Measurements from ENCODE around the gene ATAD3B.
"Not testable (repeated sequence)": the region's sequence is repeated elsewhere in the genome, so short reads cannot be mapped to it uniquely, and the experiment has no call there.

The ATAD3B gene

DNA sequence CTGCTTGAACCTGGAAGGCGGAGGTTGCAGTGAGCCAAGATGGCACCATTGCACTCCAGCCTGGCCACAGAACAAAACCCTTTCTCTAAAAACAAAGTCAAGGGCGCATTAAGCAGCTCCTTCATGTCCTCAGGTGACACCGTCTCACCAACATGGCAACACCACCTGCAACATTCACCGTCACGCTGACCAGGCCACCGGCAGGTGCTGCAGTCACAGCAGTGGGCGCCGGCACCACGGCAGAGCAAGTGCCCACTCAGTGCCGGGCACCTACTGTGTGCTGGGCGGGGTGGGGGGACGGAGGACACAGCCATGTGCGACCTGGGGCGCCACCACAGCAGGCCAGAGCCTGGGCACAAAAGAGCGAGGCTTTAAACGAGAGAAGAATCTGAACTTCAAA lies 12.1 kb downstream of the ATAD3B start:
- no peak for DNase-seq

DNA sequence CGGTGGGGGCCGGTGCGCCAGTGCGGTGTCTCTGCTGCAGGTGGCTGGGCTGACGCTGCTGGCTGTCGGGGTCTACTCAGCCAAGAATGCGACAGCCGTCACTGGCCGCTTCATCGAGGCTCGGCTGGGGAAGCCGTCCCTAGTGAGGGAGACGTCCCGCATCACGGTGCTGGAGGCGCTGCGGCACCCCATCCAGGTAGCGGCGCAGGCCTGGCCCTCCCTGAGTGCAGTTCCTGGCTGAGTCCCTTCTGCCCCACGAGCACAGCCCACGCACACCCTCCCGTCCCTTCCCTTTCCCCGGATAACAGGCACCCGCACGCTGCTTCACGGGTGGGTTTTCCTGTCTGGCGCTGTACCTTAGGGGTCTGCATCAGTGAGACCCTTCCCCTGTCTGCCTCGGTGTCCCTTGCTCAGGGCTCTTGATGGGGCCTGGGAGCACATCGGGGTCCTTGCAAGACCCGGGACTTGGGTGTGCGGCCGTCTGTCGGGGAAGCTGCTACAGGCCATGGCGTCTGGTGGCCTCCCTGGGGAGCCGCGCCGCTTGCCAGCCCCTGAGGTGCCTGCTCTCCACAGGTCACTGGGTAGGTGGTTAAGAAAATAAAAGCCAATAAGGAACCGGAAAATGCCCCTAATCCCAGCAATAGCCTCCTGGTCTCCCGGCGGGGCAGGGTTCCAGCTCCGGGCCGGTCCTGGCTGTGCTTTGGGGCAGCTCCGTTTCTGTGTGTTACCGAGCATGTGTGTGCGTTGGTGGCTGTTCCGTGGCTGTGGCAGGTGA lies 13.6 kb downstream of the ATAD3B start:
- DNase-seq: not testable (repeated sequence)

DNA sequence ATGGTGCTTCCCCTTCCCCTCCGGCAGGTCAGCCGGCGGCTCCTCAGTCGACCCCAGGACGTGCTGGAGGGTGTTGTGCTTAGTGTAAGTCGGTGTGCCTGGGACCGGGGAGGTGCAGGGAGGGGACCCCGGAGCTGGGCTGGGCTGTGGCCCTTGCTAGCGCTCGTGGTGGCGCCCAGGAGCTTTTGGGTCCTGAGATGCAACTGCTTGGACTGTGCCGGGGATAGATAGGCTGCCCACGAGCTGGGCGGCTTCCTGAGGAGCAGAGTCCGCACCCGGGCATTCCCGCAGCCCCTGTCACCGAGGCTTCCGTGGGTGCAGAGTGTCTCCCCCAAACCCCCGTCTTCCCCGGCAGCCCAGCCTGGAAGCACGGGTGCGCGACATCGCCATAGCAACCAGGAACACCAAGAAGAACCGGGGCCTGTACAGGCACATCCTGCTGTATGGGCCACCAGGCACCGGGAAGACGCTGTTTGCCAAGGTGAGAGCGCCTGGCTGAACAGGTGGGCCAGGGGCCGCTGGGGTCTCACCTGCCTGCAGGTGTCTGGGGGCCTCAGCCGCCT lies 14.3 kb downstream of the ATAD3B start:
- DNase-seq: not testable (repeated sequence)

DNA sequence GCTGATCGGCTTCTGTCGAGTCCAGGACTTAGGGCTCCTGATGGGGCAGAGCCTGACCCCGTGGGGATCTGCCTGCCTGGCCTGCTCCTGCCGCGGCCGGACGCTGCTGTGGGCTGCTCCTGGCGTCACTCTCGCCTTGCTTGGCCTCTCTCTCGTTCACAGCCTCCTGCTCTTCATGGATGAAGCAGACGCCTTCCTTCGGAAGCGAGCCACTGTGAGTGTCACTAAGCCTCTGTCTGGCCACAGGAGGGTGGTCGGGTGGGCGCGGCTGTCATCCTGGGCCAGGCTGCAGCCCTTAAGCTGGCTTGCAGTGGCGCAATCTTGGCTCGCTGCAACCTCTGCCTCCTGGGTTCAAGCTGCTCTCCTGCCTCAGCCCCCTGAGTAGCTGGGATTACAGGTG lies 16.1 kb downstream of the ATAD3B start:
- no peak for DNase-seq

DNA sequence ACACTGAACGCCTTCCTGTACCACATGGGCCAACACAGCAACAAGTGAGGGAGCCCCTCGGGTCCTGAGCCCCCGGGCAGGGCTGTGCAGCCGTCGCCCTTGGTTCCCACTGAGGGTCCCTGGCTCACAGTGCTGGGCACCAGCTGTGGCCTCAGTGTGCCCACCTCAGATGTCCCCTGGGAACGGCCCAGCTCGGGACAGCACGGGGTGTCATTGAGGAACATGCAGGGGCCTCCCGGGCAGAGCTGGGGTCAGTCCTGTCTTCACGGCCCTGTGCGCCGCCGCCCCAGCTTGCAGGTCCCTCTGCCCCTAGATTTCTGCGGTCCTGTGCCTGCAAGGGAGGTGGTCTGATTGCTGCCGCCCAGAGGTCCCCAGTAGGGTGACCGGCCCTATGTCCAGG lies 17.7 kb downstream of the ATAD3B start:
- DNase-seq: no peak

DNA sequence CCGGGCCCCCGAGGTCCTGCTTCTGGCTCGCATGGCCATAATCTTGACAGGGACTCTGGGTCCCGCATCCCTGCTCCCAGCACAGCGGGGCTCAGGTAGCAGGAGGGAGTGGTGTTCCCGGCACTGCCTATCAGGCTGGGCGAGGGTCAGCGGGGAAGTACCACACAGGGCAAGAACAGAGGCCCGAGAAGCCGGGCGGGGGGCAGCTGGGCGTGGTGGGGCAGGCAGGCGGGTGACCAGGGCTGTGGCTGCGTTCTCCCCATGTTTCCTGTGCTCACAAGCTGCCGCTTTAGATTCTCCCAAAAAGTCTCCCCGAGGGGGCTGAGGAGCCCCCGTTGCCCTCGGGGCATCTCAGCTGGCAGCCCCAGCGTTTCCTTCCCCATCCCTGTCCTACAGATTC lies 18.3 kb downstream of the ATAD3B start:
- no peak for DNase-seq

DNA sequence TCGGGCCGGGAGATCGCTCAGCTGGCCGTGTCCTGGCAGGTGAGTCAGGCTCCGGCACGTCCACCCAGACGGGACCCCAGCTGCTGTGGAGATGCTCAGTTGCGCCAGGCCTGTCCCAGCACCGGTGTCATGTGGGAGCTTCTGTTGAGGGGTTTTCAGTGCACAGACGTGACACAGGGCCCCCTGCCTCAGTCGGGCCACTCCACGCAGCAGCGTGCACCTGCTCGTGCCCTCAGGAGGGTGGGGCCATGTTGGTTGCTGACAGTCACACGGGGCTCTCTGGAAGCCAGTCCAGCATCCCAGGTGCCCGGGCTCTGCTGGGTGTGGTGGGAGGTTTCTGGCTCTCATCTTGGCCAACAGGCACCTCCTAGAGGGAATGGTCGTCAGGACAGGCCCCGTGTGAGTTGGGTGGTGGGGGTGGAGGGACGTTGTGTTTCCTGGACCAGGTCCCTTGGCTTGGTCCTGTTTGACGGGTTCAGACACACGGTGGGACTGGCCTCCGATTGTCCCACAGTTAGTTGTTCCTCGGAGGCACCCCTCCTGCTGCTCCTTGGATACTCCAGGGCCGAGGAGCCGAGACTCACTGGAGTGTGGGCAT lies 19.2 kb downstream of the ATAD3B start:
- DNase-seq: no peak

DNA sequence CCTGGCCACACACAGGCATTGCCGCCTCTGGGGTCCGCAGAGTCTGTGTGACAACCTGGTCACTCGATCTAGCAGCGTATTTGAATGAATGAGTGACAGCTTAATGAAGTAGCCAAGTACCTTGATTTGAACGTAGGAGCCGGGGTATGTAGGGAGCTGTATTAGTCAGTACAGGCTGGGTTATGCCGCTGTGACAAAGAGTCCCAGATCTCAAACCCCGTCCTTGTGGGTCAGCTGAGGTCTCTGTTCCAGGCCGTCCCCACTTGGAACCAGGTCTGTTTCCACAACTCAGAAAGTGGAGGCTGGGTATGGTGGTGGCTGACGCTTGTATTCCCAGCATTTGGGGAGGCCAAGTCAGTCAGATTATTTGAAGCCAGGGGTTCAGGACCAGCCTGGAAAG lies 20.0 kb downstream of the ATAD3B start:
- no peak for DNase-seq

DNA sequence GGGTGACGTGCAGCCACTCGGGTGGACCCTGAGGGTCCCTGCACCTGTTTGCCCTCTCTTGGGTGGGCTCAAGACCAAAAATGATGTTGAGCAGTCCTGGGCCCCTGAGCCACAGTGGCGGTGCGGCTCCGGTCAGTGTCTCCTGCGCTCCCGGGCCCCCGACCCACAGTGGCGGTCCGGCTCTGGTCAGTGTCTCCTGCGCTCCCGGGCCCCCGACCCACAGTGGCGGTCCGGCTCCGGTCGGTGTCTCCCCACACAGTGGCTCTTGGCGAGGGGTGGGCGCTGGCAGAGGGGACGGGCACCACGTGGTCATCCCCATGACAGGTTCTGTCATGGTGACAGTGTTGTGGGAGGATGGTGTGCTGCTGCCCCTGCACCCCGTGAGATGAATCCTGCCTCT lies 22.7 kb downstream of the ATAD3B start:
- not testable (repeated sequence) for DNase-seq

DNA sequence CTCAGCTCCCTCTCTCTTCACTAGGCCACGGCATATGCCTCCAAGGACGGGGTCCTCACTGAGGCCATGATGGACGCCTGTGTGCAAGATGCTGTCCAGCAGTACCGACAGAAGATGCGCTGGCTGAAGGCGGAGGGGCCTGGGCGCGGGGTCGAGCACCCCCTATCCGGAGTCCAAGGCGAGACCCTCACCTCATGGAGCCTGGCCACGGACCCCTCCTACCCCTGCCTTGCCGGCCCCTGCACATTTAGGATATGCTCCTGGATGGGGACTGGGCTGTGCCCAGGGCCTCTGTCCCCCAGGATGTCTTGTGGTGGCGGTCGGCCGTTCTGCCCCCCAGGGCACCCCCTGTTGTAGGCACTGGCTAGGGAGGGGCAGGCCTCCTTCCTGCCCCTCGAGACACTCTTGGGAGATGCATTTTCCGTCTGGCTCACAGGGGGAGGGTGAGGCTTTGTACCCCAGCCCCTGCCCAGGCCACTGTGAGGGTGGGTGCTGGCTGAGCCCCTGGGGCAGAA lies 24.0 kb downstream of the ATAD3B start:
- DNase-seq: not testable (repeated sequence)

DNA sequence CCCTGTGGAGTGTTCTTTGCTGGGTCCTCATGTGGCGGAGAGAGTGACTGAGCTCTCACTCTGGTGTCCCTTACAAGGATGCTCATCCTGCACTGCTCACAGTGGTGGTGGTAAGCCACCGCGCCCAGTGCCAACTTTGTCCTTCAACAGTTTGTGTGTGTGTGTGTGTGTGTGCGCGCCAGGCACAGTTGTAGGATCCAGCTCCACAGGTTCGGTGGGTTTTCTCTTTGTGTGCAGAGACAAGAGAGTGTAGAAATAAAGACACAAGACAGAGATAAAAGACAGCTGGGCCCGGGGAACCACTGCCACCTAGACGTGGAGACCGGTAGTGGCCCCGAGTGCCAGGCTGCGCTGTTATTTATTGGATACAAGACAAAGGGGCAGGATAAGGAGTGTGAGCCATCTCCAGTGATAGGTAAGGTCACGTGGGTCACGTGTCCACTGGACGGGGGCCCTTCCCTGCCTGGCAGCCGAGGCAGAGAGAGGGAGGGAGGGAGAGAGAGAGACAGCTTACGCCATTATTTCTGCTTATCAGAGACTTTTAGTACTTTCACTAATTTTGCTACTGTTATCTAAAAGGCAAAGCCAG lies 33.3 kb downstream of the ATAD3B start:
- peak; percentile 91 for DNase-seq

DNA sequence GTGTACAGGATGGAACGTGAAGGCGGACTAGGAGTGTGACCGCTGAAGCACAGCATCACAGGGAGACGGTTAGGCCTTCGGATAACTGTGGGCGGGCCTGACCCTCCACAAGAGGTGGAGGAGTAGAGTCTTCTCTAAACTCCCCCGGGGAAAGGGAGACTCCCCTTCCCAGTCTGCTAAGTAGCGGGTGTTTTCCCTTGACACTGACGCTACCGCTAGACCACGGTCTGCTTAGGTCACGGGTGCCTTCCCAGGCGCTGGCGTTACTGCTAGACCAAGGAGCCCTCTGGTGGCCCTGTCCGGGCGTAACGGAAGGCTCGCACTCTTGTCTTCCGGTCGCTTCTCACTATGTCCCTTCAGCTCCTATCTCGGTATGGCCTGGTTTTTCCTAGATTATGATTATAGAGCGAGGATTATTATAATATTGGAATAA lies 33.8 kb downstream of the ATAD3B start:
- peak; percentile 61 for DNase-seq

DNA sequence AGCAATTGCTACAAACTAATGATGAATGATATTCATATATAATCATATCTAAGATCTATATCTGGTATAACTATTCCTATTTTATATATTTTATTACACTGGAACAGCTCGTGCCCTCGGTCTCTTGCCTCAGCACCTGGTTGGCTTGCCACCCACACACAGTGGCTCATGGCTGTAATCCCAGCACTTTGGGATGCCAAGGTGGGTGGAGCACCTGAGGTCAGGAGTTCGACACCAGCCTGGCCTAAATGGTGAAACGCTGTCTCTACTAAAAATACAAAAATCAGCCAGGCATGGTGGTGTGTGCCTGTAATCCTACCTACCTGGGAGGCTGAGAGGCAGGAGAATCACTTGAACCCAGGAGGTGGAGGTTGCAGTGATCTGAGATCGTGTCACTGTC lies 34.2 kb downstream of the ATAD3B start:
- DNase-seq: not testable (repeated sequence)

DNA sequence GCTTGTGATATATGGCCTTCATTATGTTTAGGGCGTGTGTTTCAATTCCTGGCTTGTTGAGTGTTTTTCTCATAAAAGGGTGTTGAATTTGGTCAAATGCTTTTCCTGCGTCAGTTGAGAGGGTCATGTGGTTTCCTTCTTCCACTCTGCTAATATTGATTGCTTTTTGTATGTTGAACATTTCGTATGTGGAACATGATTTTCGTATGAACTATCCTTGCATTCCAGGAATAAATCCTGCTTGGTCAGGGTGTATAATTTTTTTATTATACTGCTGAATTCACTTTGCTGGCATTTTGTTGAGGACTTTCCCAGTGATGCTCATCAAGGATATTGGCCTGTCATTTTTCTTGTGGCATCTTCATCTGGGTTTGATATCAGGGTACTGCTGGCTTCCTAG lies 35.7 kb downstream of the ATAD3B start:
- DNase-seq: no peak

DNA sequence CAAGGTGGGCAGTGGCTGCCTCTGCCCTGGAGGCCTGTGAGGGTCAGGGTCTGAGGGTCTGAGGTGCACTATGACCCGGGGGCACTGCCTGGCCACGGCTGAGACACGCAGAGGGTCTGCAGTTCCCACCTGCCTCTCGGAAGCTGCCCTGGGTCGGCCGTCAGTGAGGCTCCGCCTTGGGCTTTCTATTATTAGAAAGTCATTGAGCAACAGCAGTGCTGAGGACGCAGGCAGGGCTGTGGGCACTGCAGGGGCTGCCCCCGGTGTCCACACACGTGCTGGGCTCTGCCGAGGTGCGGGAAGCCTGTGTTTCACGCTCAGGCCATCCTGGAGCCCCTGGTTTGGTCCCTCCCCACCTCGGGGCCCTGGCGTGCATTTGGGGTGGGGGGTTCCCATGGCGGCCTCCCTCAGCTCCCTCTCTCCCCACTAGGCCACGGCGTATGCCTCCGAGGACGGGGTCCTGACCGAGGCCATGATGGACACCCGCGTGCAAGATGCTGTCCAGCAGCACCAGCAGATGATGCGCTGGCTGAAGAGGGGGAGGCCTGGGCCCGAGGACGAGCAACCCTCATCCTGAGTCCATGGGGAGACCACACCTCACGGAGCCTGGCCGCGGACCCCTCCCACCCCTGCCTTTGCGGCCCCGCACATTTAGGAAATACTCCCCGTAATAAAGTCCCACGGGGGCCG lies 37.4 kb downstream of the ATAD3B start:
- DNase-seq: not testable (repeated sequence)

DNA sequence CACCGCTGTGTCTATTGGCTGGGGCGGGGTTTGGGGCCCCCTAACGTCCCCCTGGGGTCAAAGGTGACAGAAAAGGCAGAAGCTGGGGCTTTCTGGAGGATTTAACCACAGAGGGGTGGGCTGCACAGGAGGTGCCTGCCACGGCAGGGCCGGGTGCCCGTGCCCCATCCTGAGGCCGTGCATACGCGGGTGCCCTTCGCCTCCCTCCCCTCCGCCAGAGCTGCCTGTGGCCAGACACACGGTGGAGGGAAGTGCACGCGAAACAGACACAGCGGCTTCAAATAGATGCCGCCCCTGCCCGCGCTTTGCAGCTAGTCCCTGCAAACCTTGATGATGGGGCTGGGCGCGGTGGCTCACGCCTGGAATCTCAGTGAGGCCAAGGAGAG lies 37.9 kb downstream of the ATAD3B start:
- not testable (repeated sequence) for DNase-seq

DNA sequence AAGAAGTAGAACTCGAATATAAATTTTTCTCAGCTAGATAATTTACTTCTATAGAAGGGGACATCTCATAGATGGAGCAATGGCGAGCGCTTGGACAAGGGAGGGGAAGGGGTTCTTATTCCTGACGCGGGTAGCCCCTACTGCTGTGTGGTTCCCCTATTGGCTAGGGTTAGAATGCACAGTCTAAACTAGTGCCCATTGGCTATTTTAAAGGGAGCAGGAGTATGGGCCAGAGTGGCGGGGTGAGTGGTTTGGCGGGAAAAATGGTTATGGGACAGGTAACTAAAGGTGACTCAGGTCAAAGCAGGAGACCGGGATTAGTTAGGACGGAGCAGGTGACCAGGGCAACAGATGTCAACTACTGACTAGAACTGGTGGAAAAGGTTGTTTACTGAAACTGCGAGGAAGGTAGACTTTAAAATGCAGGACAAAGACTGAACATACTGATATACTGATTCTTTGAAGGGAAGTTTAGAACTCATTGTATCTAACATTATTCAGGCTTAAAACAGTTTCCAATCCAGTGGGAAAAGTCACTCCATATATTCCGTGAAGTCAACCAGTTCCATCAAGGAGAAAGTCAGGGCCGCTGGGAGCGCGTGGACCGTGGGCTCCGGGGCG lies 39.5 kb downstream of the ATAD3B start:
- DNase-seq: peak; percentile 78

DNA sequence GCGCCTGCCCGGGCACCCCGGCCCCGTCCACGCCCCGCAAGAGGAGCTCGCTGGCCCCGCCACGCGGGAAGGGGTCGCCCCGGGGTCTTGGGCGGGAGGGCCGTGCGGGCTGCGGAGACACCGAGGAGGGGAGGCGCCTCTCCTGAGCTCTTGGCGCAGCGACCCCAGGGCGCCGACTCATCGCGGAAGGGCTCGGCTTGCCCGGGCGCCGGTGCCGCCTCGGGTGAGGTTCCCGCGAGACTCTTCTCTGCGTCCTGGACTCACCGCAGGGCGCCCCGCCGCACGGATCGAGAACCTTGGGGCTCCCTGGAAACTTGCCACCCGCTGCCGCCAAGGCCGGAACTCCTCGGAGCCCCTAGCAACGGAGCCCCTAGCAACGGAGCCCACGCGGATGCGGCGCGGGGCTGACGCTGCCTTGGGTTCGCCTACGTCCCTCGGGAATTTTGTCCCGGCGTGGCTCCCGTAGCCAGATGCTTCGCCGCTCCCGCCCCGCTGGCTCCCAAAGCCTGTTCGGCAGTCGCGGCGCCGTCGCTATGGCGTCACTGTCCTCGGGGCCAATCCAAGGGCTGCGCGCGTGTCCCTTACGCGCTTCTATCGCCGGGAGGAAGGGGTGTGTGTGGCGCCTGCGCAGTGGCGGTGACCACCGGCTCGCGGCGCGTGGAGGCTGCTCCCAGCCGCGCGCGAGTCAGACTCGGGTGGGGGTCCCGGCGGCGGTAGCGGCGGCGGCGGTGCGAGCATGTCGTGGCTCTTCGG lies 40.1 kb downstream of the ATAD3B start, which contains the start of gene ATAD3A:
Gene ATAD3A (plus strand): TSS at position 630 of the 753 bp plus-strand sequence. CDS start 107 bp downstream, at position 737.
- peak; percentile 97 for DNase-seq

DNA sequence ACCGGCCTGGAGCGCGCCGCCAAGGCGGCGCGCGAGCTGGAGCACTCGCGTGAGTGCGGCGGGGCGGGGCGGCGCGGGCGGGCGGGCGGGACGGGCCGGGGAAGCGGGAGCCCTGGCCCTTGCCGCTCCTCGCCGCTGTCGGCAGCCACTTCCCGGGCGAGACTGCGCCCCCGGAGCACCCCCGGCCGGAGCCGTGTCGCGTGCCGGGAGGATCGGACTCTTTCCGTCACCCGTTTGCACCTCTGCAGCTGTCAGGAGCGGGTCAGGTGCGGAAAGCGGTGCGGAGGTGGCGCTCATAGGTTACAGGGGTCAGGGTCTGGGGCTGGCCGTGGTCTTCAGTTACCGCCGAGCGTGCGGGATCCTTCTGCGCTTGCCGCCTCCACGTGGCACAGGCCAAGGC lies 40.9 kb downstream of the ATAD3B start:
- not testable (repeated sequence) for DNase-seq

DNA sequence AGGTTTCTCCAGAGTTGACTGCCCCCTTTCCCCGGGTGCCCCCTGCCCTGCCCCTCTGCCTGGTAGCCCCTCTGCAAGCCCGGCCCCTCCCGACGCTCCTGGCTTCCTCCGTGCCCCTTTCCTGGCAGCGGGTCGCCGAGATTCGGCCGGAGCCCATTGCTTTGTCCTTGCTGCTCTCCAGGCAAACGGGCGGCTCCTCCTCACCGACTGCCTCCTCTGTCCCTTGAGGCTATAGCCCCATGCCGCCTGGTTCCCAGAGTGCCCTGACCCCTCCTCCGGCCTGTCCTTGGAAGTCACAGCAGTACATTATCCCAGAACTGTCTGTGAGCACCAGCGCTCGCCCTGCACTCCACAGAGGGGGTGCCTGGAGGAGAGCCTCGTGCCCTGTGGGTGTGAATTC lies 42.1 kb downstream of the ATAD3B start:
- not testable (repeated sequence) for DNase-seq

DNA sequence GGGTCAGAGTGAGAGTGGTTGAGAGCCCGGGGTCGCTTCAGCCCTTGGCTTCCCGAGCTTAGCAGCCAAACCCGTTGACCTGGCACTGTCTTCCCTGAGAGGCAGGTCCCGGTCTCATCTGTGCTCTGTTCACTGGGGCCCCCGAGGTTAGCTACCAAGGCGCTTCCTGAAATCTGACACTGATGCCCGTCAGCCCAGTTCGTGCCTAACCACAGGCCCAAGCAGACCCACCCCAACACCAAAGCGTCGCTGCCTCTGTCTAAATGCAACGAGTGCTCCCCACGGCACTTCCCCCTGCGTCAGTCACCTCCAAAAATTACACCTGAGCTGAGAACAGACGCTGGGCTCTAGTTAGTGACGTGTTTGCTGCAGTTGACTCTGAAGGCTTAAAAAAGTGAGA lies 42.8 kb downstream of the ATAD3B start:
- not testable (repeated sequence) for DNase-seq

DNA sequence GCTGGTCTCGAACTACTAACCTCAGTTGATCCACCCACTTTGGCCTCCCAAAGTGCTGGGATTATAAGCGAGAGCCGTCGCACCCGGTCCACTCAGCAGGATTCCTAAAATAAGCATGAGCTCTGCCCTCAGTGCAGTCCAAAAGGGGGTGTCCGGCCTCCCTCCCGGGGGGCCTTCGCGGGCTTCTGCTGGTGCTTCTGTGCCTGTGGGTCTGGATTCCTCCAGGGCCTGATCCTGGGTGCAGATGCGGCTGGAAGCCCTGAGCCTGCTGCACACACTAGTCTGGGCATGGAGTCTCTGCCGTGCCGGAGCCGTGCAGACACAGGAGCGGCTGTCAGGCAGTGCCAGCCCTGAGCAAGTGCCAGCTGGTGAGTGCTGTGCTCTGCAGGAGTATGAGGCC lies 45.4 kb downstream of the ATAD3B start:
- not testable (repeated sequence) for DNase-seq

All from hematopoietic multipotent progenitor cell treated with erythropoietin and hydrocortisone succinate and interleukin-3 and kit ligand, for 8 days (in vitro differentiated cells).